Activated CD8-positive, alpha-beta memory T cell treated with anti-CD3 and anti-CD28 coated beads for 48 hours (primary cell): ENCODE results near the gene MST1.

Experiments used
- DNase-seq, 3 experiments: peaks; one replicate each; pipeline ENCODE4 v3.0.0-alpha.2; 2020; ENCODE audit warnings: low read depth in 2 of 3, low spot score in 2 of 3

The MST1 gene

GRCh38 chr3:49680493-49681231 lies 8.6 kb downstream of the MST1 start:
- no peak for DNase-seq

DNA sequence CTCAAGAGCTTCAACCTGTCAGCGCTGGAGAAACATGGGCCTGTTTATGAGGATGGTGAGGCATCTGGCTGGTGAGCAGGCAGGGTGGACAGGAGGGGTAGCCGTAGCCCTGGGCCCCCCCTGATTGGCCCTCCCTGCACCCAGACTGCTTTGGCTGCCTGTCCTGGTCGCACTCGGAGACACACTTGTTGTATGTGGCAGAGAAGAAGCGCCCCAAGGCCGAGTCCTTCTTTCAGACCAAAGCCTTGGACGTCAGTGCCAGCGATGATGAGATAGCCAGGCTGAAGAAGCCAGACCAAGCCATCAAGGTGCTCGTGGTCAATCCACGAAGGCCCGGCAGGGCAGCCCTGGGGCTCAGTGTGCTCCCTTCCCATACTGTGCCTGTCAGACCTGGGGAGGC lies 13.4 kb downstream of the MST1 start:
- no peak for DNase-seq

DNA sequence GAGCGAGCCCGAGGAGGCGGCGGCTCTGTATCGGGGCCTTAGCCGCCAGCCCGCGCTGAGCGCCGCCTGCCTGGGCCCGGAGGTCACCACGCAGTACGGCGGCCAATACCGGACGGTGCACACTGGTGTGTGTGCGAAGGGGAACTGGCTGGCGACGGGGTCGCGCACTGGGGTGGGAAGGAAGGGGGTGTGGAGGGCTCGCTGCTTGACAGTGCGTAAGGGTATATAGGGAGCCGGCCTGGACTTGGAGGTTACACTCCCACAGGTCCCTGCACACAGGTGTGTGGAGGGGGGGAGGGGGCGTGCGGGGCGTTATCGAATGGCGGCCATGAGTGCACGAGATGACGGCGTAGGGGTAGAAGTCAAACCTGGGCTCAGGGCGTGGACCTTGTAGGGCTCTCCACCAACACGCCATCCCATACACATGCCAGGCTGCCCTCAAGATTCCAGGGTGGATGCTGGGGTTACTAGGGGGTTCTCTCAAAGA lies 14.7 kb downstream of the MST1 start:
- no peak for DNase-seq

- peak; percentile 94 to 98 (median 94) for DNase-seq
Measured at GRCh38 chr3:49673715-49674496, 15.4 kb downstream of the MST1 start, which contains the start of gene APEH. APEH (plus strand) TSS chr3:49674351; CDS start chr3:49674402, 51 bp downstream.

DNA sequence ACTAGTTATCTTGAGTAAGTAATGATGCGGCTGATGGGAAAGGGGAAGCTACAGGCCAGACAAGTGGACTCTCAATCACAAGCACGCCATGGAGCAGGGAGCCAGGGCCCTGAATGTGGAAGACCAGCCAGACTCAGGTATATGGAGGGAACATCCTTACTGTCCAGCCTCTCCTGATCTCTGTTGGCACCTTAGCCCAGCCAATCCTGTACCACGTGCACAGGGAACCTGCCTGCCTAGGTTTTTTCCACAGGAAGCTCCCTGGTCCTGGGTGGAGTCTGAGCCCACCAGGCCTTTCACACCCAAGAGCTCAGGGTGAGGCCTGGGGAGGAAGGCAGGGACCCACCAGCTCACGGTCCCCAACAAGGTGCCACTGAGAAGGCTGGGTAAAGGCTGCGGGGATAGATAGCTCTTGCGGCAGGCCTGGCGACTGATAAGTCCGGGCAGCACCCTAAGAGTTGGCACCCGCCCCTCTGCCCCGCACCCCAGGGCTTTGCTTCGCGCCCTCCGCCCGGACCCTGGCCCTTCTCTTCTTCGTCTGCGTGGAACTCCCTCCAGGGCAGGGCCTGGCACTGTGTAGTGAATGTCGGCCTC lies 16.1 kb downstream of the MST1 start:
- DNase-seq: peak in 1 of 3 experiments; percentile 10

- peak; percentile 39 to 60 (median 42) for DNase-seq
Measured at GRCh38 chr3:49671291-49672288, 17.7 kb downstream of the MST1 start.

- DNase-seq: no peak
Measured at GRCh38 chr3:49670940-49671290, 18.4 kb downstream of the MST1 start.

GRCh38 chr3:49669352-49669751 lies 19.9 kb downstream of the MST1 start:
- no peak for DNase-seq

DNA sequence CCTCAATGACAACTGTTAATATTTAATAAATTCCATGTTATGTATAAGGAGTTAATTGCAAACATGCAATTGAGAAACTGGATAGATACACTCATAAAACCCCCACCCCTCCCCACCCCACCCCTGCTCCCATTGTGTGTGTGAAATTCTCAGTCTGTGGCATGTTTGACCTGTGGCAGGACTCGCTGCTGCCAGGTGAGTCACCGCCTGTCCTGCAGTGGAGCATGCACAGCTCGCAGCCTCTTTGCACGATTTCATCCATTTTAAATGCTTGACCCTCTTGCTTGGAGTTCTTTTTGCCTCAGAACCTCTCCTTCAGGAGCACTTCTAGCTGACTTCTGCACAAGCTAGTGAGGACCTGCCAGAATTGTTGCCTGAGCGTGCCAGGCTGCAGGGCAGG lies 20.4 kb downstream of the MST1 start:
- DNase-seq: no peak

GRCh38 chr3:49668414-49668797 lies 20.9 kb downstream of the MST1 start:
- DNase-seq: no peak

DNA sequence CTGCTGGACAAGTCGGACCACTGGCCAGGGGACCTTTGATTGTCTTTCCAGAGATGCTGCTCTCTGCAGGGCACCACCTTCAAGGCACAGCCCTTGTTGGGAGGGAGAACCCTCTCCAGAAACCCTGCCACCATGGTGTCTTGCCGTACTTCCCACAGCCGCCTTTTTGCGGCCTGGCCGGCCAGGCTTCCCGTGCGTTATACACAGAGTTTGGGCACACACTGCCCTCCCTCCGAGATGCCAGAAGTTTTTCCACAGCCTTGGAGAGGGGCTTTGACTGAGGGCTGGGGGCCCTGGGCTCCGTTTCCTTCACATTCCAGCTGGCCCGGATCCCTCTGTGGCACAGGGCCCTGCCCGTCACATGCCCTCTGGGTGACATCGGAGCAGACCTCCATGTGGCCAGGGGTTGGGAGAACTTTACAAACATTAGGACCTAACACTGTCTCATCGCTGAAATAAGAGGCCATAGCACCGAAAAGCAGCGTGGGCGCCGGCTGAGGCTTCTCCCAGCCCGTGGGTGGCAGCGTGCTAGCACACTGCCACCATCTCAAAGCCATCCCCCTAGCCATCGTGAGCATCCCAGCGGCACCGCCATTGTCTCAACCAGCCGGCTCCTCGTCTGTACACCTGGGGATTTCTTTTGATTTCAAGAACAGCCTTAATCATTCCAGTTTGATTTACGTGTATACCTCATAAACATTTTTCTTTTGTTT lies 21.4 kb downstream of the MST1 start:
- no peak for DNase-seq

DNA sequence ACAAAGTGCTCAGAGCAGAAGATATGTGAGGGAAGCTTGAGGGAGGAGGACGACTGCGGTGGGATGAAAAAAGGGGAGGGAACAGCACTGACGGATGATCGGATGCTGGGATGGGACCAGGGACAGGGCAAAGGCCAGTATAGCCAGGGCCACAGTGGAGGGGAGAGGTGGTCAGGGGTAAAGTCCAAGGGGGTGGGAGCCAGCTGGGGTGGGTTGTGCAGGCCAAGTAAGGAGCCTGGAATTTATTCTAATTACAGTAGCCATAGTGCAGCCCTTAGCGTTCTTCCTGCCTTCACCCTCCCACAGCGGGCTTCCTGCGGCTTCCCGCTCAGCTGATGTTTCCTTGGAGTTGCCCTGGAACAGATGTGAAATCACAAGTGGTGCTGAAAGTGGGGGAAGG lies 22.7 kb downstream of the MST1 start:
- no peak for DNase-seq

DNA sequence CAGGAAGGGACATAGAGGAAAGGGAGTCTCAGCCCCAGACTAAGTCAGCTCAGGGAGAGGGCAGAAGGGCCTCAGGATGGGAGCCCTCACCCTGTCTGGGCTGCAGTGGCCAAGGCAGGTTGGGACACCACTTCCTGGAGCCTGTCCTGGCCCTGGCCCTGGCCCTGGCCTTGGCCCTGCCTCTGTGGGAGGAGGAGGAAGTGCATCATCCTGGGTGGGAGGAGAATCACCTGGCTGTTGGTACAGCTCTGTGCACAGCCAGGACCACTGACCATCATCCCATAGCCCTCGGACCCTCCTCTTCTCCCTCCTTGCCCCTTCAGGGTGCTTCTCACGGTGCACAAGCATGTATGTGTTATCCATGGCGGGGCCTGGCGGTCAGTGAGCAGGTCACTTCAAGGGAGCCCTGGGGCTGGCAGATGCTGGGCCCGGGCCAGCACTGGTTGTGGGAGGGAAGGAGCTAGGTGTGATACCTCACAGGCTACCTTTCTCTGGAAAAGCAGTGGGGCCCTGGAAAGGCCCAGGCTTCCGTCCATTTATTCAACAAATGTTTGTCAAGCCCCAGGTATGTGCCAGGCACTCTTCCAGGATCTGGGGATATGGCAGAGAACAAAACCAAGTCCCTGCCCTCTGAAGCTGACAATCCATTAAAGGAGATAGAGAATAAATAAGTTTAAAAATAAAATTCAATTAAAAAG lies 23.3 kb downstream of the MST1 start:
- no peak for DNase-seq

DNA sequence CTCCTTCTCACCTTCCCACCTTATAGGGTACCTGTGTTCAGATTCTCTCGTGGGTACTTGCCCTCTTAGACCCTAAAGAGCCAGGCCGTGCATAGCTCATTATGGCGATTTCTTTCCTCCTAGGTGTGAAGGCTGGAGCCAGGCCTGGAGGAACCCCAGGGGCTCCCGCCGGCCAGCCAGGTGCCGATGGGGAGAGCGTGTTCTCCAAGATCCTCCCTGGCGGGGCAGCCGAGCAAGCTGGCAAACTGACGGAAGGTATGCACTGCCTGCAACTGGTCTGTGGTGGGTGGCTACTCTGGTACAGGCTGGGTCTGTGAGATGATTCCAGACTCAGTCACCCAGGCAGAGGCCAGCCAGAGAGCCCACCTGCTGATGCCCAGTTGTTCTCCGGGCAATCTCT lies 25.0 kb downstream of the MST1 start:
- no peak for DNase-seq

DNA sequence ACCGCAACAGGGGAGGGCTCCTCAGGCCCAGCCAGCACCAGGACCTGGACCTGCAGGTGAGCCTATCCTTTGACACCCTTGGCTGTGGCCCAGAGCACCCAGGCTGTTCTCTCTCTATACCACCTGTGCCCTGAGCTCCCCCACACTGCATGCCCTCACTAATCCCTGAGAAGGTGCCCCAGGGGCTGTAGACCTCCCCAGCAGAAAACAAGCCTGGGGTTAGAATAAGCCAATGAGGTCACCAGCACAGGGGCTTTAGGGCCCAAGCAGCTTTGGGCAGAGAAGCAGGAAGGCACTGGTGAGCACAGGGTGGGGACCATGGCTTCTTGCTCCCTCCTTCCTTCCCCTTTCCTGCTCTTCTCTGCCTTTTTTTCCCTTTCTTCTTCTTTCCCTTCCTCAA lies 25.4 kb downstream of the MST1 start:
- no peak for DNase-seq

DNA sequence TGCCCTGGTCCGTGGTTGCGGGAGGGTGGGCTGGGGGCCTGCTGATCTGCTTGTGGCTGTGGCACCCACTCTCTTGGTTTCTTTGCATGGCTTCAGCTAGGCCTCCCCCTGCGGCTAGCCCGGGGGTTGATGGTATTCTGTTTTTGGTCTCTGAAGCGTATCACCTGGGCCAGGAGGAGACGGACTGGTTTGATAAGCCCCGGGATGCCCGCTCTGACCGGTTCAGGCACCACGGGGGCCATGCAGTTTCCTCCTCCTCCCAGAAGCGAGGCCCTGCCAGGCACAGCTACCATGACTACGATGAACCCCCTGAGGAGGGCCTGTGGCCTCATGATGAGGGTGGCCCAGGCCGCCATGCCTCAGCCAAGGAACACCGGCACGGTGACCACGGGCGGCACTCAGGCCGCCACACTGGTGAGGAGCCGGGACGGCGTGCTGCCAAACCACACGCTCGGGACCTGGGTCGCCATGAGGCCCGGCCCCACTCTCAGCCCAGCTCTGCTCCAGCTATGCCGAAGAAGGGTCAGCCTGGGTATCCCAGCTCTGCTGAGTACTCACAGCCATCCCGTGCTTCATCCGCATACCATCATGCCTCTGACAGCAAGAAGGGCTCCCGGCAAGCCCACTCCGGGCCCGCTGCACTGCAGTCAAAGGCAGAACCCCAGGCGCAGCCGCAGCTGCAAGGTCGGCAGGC lies 26.4 kb downstream of the MST1 start:
- DNase-seq: no peak

DNA sequence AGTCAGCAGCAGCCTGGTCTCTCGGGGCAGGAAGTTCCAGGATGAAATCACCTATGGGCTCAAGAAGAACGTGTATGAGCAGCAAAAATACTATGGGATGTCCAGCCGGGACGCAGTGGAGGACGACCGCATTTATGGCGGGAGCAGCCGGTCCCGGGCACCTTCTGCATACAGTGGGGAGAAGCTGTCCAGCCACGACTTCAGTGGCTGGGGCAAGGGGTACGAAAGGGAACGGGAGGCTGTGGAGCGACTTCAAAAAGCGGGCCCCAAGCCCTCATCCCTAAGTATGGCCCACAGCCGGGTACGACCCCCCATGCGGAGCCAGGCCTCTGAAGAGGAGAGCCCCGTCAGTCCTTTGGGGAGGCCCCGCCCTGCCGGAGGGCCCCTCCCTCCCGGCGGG lies 27.3 kb downstream of the MST1 start:
- no peak for DNase-seq

GRCh38 chr3:49661281-49661680 lies 28.0 kb downstream of the MST1 start:
- DNase-seq: no peak

DNA sequence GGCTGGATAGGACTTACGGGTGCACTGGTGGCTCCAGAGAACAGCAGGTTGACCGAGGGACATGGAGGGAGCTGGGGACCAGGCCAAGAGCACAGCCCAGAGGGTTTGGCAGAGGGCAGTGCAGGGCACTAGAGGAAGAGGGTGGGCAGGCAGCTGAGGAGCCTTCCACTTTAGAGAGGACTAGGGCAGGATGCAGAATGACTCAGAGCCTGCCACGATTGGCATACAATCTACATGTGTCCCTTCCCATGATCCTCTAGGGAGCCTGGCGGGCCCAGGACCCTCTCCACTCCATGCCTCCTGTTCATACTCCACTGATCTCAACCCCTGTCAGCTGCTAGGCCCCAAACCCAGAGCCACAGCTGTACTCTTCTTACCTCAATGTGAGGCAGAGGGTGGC lies 29.5 kb downstream of the MST1 start:
- DNase-seq: no peak
